ENCODE data around the gene NME1. TPM values are rescaled to one million over a fixed set of nuclear protein-coding genes. Genes with fewer than 3 reads are reported as not detected.

The NME1 gene
- total and polyA plus RNA-seq, 9 of the 15 experiments (the other 6 are each of a cell fraction or from before 2014, with no cell fraction given) = 449 to 1,588 (median 604) TPM

DNA sequence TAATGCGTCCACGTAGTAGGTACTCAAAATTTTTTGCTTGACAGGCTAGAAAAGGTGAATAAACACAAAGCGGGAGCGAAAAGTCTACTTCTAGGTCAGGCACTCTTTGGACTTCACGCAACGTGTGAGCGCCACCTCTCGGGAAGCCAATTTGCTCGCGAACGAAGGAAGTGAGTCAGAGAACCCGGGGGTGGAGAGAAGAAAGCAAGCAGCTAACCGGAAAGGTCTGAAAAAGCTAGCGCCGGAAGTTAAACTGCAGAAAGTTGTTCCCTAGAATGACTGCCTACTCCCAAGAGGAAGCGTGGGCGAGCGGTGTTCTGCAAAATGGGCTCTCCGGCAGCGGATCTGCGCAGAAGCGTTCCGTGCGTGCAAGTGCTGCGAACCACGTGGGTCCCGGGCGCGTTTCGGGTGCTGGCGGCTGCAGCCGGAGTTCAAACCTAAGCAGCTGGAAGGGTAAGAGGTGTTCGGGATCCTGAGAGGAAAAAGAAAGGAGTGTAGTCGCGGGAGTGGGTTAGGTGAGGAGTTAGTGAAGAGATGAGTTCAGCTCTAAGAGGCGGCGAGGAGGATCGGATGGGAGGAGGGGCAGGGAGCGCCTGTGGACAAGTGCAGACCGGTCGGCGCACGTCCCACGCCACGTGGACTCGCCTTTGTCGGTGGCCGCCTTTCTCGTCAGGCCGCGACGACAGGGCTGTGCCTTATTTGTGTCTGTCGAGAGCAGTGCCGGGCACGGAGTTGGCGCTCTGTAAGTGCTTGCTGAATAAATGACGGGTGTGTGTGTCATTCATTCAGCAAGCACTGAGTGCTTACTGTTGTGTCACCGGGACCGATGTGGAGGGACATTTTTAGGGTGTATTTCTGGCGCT, at the start of gene NME1 (continued):
- TF ChIP-seq, protein P1, sequence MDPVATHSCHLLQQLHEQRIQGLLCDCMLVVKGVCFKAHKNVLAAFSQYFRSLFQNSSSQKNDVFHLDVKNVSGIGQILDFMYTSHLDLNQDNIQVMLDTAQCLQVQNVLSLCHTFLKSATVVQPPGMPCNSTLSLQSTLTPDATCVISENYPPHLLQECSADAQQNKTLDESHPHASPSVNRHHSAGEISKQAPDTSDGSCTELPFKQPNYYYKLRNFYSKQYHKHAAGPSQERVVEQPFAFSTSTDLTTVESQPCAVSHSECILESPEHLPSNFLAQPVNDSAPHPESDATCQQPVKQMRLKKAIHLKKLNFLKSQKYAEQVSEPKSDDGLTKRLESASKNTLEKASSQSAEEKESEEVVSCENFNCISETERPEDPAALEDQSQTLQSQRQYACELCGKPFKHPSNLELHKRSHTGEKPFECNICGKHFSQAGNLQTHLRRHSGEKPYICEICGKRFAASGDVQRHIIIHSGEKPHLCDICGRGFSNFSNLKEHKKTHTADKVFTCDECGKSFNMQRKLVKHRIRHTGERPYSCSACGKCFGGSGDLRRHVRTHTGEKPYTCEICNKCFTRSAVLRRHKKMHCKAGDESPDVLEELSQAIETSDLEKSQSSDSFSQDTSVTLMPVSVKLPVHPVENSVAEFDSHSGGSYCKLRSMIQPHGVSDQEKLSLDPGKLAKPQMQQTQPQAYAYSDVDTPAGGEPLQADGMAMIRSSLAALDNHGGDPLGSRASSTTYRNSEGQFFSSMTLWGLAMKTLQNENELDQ (CRISPR knock-in tag; IDR thresholded peaks at IDR 0.05; ENCODE audit: borderline replicate concordance) = peak; percentile 84; the same call in 1 of the 2 replicates
- TF ChIP-seq ZNF324 (CRISPR knock-in tag; IDR thresholded peaks at IDR 0.05) (no peak), RHOXF2B (CRISPR knock-in tag; conservative IDR thresholded peaks at IDR 0.05) (no peak; the same call in 1 of the 2 replicates), SIX5 (IDR thresholded peaks at IDR 0.05; ENCODE audit: borderline replicate concordance in 1 of 2, insufficient read depth in 1 of 2, low read depth in 1 of 2, low read length in 2 of 2) (peak; percentile 65 to 71; a peak in 3 of 4 replicates), SRSF9 (IDR thresholded peaks at IDR 0.05; ENCODE audit: borderline replicate concordance, low read depth, low read length) (no peak), ZNF699 (CRISPR knock-in tag; IDR thresholded peaks at IDR 0.05; ENCODE audit: insufficient replicate concordance) (no peak), CHD2 (IDR thresholded peaks at IDR 0.05; ENCODE audit: low read depth, low read length) (peak; percentile 63), ZNF311 (CRISPR knock-in tag; IDR thresholded peaks at IDR 0.05) (no peak), SMARCA4 (IDR thresholded peaks at IDR 0.05) (no peak)
- TF ChIP-seq, protein P2, sequence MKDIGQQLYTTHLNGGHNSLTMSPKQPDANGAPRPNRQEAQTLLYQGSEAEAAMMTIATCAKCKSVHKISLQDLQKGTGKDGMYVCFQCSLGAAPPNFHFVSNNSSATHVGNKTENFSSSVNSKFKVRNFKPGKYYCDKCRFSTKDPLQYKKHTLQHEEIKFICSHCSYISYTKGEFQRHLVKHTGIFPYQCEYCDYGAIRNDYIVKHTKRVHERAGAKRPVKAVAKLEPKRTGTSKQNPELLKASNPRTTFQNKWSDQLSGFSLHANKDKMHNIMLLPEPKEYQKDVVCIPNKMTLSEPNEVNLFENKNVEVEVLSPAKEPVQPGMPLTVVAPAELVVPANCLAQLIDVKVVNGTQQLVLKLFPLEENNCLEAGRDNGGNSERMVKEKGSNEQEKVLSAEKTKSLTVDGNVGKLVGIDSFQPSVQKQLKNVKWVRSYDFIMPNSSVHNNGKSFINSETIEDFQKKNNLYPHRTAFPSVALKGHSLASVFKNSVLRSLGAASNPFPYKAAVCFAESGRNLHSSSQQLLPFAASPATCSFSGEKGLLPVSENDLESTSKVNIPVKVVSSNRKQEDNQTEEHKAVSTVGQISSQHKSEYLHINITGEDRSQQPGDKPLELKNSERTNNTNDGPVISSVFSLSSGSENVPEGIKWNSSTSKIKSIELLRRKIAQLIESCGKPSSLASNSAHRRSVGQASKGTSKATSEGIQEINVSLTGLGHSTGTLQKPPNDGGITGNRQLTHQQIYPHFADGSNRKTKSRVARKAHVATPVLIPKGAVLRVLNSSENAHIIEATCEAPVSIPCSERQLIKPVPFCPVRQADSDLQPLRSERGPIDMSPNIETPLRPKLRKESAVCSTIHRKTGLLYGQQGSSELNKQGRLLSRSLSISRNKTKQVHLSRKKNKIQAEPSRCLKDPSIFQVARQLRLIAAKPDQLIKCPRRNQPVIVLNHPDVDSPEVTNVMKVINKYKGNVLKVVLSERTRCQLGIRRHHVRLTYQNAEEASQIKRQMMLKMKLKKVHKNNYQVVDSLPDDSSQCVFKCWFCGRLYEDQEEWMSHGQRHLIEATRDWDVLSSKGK (CRISPR knock-in tag; IDR thresholded peaks at IDR 0.05) = no peak
- TF ChIP-seq, protein P3, sequence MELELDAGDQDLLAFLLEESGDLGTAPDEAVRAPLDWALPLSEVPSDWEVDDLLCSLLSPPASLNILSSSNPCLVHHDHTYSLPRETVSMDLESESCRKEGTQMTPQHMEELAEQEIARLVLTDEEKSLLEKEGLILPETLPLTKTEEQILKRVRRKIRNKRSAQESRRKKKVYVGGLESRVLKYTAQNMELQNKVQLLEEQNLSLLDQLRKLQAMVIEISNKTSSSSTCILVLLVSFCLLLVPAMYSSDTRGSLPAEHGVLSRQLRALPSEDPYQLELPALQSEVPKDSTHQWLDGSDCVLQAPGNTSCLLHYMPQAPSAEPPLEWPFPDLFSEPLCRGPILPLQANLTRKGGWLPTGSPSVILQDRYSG (tag; conservative IDR thresholded peaks at IDR 0.05; ENCODE audit: low read depth) = no peak

Data from K562 (cell line).